HG03457 (cell line): ENCODE results near the gene SLC7A4.
"Not testable (repeated sequence)": the region's sequence is repeated elsewhere in the genome, so short reads cannot be mapped to it uniquely, and the experiment has no call there.

Source experiments
- ATAC-seq: cut with Tn5 transposase; IDR thresholded peaks from one replicate; pipeline ENCODE4 v1.9.1; 2021; ENCODE audit warnings: moderate number of reproducible peaks; ENCODE audit not compliant: unreplicated experiment

The SLC7A4 gene, protein sequence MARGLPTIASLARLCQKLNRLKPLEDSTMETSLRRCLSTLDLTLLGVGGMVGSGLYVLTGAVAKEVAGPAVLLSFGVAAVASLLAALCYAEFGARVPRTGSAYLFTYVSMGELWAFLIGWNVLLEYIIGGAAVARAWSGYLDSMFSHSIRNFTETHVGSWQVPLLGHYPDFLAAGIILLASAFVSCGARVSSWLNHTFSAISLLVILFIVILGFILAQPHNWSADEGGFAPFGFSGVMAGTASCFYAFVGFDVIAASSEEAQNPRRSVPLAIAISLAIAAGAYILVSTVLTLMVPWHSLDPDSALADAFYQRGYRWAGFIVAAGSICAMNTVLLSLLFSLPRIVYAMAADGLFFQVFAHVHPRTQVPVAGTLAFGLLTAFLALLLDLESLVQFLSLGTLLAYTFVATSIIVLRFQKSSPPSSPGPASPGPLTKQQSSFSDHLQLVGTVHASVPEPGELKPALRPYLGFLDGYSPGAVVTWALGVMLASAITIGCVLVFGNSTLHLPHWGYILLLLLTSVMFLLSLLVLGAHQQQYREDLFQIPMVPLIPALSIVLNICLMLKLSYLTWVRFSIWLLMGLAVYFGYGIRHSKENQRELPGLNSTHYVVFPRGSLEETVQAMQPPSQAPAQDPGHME

DNA sequence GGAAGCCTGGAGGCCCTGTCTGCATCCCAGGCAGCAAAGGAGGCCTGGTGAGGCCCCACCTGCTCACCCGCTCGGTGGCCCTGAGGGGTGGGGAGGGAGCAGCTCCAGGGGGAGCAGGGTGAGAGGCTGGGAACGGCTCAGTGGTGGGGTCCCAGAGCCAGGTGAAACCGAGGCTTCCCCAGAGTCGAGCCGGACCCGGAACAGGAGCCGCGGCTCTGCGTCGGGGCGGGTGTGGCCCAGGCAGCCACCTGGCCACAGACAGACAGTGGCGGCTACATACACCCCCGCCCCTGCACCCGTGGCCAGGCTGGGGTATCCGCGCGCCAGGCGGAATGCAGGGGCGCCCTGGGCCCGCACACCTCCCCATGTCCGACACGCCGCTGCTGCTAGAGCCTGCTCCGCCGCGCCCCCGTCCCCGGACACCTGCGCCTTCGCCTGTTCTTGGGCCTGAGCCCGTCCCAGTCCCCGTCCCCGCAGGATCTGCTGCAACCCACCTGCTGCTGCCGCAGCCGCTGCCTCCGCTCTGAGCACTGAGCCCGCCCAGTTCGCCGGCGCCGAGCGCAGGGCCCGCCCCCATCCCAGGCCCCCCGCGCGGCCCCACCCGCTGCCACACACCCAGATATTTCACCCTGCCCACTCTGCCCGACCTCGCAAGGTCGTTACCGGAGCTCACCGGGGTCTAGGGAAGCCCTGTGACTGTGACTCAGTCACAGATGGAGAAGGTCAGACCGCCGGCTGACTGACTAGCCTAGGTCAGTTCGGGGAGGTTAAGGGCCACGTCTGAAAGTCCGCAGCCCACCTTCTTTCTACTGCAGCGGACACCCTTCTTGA, at the start of gene SLC7A4:
TSS of gene SLC7A4 (minus strand) at position 525 of the 831 bp plus-strand sequence. CDS start 749 bp downstream, outside the sequence.
- no peak for ATAC-seq

DNA sequence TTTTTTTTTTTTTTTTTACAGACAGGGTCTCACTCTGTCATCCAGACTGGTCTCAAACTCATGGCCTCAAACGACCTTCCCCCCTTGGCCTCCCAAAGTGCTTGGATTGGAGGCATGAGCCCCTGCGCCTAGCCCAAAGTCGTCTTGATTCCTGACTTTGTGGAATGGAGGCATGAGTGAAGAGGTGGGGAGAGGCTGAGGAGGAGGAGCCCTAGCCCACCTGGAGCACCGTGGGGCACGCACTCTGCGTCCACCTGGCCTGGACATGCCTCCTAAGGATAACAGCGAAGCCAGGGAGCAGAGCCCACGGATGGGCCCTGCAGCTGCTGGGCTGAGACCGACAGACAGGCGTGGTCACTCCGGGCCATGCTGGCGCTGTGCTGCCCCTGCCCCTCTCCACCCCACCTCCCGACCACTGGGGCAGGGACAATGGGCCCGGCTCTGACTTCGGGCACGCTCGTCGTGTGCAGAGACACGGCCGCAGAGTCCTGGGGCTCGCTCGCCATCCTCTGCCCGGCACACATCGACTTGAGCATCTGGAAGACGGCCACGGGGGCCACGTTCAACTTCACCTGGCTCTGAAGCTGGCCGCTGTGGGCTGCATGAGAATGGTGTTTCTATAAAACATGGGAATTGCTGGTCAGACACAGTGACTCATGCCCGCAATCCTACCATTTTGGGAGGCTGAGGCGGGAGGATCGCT, 48.2 kb upstream of the SLC7A4 start:
- ATAC-seq, result no peak

DNA sequence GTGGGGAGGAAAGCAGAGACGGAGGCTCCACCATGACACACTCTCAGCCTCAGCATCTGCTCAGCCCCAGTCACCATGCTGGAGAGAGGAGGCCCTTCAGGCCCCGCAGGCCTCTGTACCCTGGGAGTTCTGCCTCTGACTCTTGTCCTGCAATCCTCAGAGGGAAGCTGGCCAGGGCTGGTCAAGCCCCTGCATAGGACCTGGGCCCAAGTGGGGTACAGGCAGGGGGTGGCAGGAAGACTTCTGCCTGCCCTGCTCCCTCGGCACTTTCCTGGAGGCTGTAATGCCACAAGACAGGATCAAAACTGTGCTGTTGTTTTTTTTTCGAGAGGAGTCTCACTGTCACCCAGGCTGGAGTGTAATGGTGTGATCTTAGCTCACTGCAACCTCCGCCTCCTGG, 47.1 kb upstream of the SLC7A4 start:
- ATAC-seq, result no peak

DNA sequence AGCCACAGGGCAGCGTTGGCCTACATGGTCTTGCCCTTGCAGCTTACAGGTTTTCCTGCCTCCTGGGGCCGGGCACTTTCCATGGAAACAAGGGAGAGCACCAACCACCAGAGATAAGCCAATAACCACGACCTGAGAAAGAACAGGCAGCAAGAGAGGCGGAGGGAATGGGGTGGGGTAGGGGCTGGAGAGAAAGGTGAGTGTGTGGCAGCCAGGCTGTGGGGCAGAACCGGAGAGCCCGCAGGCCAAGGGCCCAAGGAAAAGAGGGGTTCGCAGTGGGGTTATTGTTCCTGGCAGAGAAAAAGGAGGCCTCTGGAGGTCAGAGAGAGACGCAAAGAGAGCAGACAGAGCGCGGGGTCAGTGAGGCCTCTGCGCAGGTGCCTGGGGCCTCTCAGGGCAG, 46.6 kb upstream of the SLC7A4 start:
- no peak for ATAC-seq

DNA sequence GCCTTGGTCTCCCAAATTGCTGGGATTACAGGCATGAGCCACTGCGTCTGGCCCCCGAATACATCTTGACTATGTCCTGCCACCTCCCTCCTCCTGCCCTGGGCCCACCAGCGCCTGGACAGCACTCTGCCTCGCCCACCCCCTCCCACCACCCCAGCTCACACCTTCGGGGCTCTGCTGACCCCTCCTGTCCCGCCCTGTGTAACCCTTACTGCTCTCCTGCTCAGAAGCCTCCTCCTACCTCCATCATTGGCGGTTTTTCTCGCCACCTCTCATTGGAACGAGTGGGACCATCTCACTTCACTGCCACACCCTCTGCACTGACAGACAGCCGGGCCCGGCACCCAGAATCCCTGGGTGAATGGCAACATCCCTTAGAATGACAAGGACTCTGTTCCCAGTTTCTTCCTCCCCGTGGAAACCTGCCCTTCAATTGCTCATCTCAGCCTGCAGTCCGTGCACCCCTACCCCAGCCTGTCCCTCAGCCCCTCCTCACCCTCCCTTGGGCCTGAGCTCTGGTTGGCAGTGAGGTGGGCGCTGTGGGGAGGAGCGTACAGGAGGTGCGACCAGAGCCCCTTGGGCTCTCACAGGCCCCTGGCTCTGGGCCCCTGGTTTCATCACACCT, 45.6 kb upstream of the SLC7A4 start:
- no peak for ATAC-seq

DNA sequence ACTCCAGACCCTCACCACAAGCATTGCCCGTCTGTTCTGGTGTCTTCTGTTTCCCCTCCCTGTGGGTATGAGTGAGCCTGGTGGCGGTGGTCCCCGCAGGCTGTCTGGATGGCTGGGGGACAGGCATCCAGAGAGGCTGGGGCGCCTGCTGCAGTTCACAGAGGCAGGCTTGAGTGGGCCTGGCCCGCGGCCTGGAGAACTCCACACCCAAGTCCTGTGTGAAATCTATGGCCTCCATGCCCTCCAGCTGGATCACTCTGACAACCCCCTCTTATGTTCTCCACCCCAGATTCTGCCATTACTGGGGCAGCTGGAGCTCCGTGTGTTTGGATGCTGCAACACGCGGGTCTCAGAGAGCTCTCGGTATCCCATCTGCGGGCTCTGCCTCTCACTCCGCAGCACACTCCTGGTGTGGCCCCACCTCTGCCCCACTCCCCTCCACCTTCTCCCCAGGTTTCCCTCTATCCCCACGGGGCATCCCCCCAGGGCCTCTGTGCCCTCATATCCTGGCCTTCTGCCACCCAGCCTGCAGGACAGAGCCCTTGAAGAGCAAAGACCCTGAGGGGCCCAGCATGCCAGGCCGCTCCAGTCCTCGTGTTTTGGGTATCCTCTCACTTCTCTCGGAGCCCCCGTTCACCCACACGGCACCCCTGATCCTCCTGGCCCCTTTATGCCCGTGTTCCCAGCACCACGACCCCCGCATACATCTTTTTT, 44.7 kb upstream of the SLC7A4 start:
- no peak for ATAC-seq

DNA sequence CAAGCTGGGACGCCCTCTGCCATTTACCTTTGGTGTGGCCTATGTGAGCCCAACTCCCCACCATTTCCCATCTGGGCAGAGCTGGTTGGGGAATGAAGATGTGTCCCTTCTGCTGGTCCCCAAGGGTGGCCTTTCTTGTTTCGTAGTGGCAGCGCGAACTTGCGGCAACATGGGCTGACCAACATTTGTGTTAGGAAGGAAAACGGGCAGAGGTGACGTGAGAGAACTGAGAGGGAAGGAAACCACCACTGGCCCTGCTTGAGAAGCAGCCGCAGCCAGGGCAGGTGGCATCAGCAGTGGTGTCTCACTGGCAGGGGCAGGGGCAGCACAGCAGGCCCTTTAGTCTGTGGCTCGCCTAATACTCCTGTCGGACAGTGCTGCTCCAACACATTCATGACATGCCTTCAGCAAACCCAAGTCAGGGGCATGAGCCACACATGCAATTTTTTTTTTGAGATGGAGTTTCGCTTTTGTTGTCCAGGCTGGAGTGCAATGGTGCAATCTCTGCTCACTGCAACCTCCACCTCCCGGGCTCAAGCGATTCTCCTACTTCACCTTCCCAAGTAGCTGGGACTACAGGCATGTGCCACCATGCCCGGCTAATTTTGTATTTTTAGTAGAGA, 43.3 kb upstream of the SLC7A4 start:
- no peak for ATAC-seq

DNA sequence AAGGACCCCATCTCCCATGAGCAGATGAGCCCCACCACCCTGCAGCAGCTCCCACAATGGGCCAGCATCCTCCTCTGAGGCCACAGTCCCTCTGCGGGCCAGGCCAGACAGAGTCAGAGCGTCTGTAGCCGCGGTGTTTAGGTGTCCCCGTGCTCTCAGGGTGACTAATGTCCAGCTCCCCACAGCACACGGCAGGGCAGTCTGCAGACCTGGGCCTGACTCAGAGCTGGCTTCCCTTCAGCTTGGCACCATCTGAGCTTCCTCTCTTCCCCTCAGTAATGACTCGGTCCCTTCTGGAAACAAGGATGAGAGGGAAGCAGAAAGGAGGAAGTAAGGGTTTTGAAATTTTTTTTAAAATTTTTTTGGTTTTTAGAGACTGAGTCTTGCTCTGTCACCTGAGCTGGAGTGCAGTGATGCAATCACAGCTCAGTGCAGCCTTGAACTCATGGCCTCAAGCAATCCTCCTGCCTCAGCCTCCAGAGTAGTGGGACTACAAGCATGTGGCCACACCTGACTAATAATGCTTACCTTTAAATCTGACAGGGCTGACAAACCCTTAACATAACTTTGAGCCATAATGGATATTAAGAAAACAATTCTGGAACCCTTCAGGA, 41.8 kb upstream of the SLC7A4 start:
- no peak for ATAC-seq

DNA sequence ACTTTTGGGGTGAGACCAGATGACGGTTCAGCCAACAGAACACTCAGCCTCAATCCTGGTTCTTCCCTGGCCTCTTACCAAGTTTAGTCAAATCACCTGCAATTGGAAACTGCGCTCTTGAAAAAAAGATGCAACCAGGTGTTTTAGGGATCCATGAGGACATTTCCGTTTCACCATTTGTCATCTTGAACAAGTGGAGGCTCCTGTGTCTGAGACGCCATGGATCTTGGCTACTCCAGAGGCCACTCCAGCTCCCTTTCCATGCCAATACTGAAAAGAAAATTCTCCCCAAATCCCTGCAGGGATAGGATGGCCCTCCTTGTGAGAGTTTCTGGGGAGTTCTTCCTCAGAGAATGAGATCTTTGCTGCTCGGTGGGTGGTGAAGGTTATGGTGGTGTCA, 41.1 kb upstream of the SLC7A4 start:
- no peak for ATAC-seq

DNA sequence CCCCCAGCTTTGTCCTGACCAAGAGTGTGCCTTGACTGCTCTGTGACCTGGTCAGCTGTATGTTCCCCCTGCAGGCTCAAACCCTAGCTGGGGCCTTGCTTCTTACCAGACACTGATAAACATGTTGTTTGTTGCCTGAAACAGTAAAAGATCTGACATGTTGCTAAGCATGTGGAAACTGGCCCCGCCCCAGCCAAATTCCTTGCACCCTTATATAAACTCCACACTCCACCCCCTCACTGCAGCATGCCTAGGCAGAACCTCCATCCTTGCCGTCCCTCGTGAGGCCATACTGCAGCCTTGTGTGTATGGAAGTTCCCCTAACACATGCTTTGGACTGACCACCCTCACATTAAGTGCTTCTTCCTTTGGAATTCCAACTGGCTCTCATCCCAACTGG, 40.7 kb upstream of the SLC7A4 start:
- no peak for ATAC-seq

DNA sequence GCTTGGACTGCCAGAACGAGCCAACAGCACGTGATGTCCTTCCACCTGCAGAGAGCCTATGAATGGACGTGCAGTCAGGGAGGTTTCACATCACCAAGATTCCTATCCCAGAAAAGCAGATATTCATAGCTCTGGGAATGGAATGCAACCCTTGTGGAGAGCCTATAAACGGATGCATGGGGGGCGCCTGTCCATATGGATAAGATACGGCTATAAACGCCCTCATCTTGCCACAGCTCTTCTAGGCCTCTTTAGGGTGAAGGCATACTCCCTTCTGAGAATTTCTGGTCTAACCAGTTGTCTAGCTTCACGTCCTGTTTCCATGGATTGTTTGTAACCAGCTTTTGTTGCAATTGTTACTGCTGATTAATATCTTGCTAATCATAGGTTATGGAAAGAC, 39.4 kb upstream of the SLC7A4 start:
- ATAC-seq, result not testable (repeated sequence)

DNA sequence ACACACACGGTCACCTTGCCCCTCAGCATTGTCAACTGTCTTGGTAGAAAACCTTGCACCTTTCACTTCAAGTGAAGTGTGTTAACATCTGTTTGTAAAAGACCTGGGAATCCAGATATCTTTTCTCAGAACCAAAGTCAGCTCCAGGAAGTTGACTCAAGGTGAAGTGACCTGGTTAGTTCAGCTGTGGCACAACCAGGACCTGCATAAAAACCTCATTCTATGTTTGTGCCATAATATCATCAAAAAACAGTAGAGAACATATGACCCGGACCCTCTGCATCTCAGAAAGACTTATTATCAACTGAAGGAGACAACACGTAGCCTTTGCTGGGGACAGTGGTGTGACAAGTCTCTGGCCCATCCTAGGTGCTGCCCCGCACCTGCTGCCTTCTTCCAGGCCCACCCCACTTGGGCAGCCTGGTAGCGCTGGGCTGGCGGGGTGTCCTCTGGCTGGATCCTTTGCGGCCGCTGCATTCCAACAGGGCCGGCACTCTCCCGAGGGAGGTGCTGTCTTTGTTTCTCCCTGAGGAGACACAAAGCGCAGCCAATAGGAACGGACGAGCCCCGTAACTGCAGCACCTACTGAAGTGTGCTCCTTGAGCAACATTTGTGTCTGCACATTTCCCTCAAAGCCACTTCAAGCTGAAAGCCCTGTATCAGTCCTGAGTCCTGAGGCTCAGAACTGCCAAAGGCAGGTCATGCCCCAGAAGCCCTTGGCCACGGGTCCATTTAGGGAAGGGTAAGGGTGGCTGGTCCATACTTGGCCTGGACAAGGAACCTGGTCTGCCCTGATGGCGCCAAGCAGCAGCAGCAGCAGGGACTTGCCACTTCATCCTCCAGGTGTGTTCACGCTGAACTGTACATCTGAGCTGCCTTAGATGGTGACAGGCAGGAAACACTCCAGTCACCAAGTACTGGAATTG, 38.6 kb upstream of the SLC7A4 start:
- no peak for ATAC-seq

DNA sequence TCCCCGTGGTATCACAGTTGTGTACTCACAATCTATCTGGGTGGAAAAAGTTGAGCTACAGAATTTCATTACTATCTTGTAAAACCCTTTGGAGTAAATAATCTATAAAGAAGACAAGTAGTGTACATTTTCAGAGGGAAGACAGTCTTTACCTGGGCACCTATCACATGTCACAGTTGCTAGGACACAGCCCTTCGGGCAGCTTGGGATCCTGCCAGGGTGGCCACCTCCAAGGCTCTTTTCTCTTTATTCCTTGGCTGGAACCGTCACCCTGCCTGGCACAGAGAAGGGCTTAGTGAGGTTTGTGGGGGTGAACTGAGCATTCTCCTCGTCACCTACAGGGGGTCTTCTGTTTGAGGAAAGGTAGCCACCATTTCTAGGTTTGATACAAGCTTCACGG, 37.0 kb upstream of the SLC7A4 start:
- no peak for ATAC-seq

DNA sequence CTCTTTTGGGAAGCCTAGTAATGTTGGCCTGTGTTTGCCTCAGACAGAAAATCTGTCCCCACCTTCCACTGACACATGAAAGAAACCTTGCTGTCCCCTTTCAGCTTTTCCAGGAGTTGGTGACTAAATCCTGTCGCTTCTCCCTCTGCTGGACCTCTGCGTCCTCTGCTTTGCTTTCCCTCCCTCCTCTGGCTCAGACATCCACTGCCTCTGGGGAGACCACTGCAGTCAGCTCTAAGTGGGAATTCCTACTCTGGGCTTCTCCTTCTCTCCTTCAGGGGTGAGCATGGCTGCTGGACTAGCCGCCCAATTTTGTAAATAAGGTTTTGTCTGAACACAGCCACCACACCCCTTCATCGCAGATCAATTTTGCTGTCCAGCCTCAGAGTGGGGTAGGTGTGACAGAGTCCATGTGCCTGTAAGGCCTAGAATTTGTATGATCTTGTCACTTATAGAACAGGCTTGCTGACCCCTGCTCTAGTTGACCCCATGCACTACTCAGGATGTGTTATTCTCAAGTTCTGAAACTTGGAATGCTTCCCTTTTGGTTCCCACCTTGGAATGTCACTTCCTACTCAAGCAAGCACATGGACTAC, 36.4 kb upstream of the SLC7A4 start:
- no peak for ATAC-seq

DNA sequence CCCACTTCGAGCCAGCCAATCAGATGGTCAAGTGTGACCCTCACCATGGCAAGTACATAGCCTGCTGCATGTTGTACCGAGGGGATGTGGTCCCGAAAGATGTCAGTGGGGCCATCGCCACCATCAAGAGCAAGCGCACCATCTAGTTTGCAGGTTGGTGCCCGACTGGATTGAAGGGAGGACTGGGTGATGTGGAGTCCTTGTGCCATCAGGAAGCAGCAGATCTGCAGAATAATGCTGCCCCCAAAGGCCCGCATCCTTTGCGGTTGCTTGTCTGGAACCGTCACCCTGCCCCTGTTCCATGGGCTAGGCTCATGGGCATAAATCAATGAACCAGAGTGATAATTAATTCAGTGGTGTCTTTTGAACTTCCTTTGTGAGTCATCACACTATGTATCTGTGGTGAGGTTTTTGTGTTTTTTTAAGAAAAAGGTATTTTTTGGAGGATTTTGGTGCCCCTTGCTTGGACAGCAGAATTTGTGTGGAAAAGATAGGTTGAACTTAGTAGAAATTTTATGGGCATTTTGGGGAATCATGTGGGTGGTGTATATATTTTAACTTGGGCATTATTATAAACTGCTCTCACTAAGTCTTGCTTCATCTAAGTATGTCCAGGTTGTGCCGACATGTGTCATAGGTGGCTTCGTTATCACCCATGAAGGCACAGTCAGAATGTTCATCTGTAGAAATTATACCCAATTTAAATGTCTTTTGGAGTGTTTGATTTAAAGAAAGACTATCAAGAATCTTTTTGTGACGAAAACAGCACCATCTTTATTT, 35.7 kb upstream of the SLC7A4 start:
- ATAC-seq, result no peak

DNA sequence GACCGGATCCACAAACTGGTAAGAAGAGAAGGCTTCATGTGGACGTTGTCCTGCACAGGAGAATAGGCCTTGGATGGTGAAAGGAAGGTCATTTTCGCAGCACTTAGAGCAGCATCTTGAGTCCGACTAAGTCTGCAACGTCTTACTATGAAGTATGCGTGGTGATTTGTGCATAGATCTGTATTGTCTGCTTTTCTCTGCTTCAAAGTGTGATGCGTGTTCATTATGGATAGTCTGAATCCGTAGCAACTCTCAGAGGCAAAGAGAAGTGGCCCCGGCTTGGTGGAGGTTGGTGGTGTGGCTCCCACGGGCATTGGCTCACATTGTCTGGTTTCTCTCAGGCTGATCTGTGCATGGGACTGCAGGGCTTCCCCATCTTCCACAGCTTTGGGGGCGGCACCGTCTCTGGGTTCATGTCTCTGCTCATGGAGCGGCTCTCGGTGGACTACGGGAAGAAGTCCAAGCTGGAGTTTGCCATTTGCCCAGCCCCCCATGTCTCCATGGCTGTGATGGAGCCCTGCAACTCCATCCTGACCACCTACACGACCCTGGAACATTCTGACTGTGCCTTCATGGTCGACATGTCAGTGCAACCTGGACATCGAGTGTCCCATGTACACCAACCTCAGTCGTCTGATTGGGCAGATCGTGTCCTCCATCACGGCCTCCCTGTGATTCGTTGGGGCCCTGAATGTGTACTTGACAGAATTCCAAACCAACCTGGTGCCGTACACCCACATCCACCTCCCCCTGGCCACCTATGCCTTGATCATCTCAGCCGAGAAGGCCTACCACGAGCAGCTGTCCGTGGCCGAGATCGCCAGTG, 34.9 kb upstream of the SLC7A4 start:
- no peak for ATAC-seq
